H1 (cell line): Measurements from ENCODE around the gene RELL1. TPM values are rescaled to one million over a fixed set of nuclear protein-coding genes. Genes with fewer than 3 reads are reported as not detected.
A peak's percentile ranks its signal among the peaks of the same experiment; 100 is the strongest.

Experiments
- BCL11A ChIP-seq, 2 experiments: IDR thresholded peaks; one replicate each; pipeline ENCODE4 v1.6.1; 2011; ENCODE audit warnings: low read depth in 2 of 2, low read length in 2 of 2, mild to moderate bottlenecking in 2 of 2
- BRCA1 ChIP-seq: IDR thresholded peaks from 2 replicates; pipeline ENCODE4 v1.6.1; 2012; ENCODE audit warnings: low read depth, low read length, improper control_type of control experiment
- CBX8 ChIP-seq: fragments of 300-800, 300-1000 bp; sonication (generic); IDR thresholded peaks from 2 replicates; pipeline ENCODE4 v1.7.1; 2016; ENCODE audit warnings: low read depth, low read length, borderline replicate concordance
- CEBPB ChIP-seq: IDR thresholded peaks from 2 replicates; pipeline ENCODE4 v1.6.1; 2012; ENCODE audit warnings: low read depth, low read length
- CHD2 ChIP-seq: IDR thresholded peaks from 2 replicates; pipeline ENCODE4 v1.6.1; 2012; ENCODE audit warnings: low read length, improper control_type of control experiment
- CREB1 ChIP-seq: IDR thresholded peaks from 2 replicates; pipeline ENCODE4 v1.6.1; 2012; ENCODE audit warnings: inconsistent platforms
- EGR1 ChIP-seq: IDR thresholded peaks from 2 replicates; pipeline ENCODE4 v1.6.1; 2011; ENCODE audit warnings: low read depth, low read length, borderline replicate concordance
- EP300 ChIP-seq, 2 experiments: IDR thresholded peaks; 1 replicate in 1 of 2; 2 replicates in 1 of 2; pipeline ENCODE4 v1.6.1; 2011 to 2012; ENCODE audit warnings: low read depth in 2 of 2, low read length in 2 of 2, mild to moderate bottlenecking in 2 of 2, borderline replicate concordance in 1 of 2, inconsistent platforms in 1 of 2, moderate library complexity in 1 of 2
- GABPA ChIP-seq: IDR thresholded peaks from 2 replicates; pipeline ENCODE4 v1.6.1; 2011; ENCODE audit warnings: mild to moderate bottlenecking, low read length, moderate library complexity, borderline replicate concordance; ENCODE audit not compliant: insufficient read depth
- KDM1A ChIP-seq: fragments of 200-600, 300-600 bp; sonication (generic); IDR thresholded peaks from 2 replicates; pipeline ENCODE4 v1.7.1; 2016; ENCODE audit warnings: mild to moderate bottlenecking, low read length, borderline replicate concordance
- KDM4A ChIP-seq: IDR thresholded peaks from one replicate; pipeline ENCODE4 v1.7.1; 2012; ENCODE audit warnings: low read depth, mild to moderate bottlenecking, moderate library complexity, low read length, inconsistent platforms; ENCODE audit not compliant: severe bottlenecking
- KDM5A ChIP-seq: fragments of 200-600 bp; IDR thresholded peaks from 2 replicates; pipeline ENCODE4 v1.7.1; 2012; ENCODE audit warnings: mild to moderate bottlenecking, low read length, inconsistent platforms, mixed read lengths
- NANOG ChIP-seq: IDR thresholded peaks from 2 replicates; pipeline ENCODE4 v1.6.1; 2011; ENCODE audit warnings: low read length, low read depth, mild to moderate bottlenecking, inconsistent platforms; ENCODE audit not compliant: insufficient read depth, poor library complexity, severe bottlenecking
- RNF2 ChIP-seq: fragments of 200-900, 300-1000 bp; sonication (generic); IDR thresholded peaks from 2 replicates; pipeline ENCODE4 v1.7.1; 2016; ENCODE audit warnings: borderline replicate concordance, low read depth, mild to moderate bottlenecking, antibody characterized with exemption, low read length; ENCODE audit not compliant: poor library complexity, severe bottlenecking; ENCODE audit errors: missing control alignments
- SIRT6 ChIP-seq: IDR thresholded peaks from one replicate; pipeline ENCODE4 v1.7.1; 2012; ENCODE audit warnings: low read length, inconsistent platforms
- SUZ12 ChIP-seq: fragments of 200-600 bp; sonication (generic); IDR thresholded peaks from 2 replicates; pipeline ENCODE4 v1.6.1; 2012; ENCODE audit warnings: mild to moderate bottlenecking, inconsistent platforms, low read length, moderate library complexity, mixed read lengths
- TAF1 ChIP-seq: IDR thresholded peaks from 2 replicates; pipeline ENCODE4 v1.6.1; 2011; ENCODE audit warnings: mild to moderate bottlenecking, low read depth, low read length
- TBP ChIP-seq: IDR thresholded peaks from 2 replicates; pipeline ENCODE4 v1.6.1; 2011; ENCODE audit warnings: low read depth, low read length, improper control_type of control experiment
- TEAD4 ChIP-seq: IDR thresholded peaks from 2 replicates; pipeline ENCODE4 v1.6.1; 2012; ENCODE audit warnings: low read depth, low read length, inconsistent platforms, mixed read lengths
- polyA plus RNA-seq, 7 experiments: library from polyadenylated mRNA; depleted of rRNA in 3 of 7; stranded (reverse) in 5 of 7; unstranded in 2 of 7; fragments of >200 nt in 5 of 7; fragments of 200-250 nt in 2 of 7; gene quantifications; 1 replicate in 5 of 7; 2 replicates in 1 of 7; 4 replicates in 1 of 7; pipeline versions ENCODE4 v1.2.1 to v1.2.3, GENCODE V29; 2011 to 2013; ENCODE audit warnings: missing spikeins in 2 of 7, mixed read lengths in 2 of 7
- total RNA-seq: library from RNA; stranded (reverse); fragmentation: NEBNext Ultra II Directional; extraction: Animal tissue kit (Norgen Biotek cat#: 25700); gene quantifications from 2 replicates; pipeline ENCODE4 v1.2.1, GENCODE V29; 2021
- TF ChIP-seq, protein P1 (sequence below): IDR thresholded peaks from 2 replicates; pipeline ENCODE4 v1.6.1; 2012; ENCODE audit warnings: low read length, inconsistent platforms

The RELL1 gene
- total and polyA plus RNA-seq, 2 of the 8 experiments (the other 6 are each of a cell fraction or from before 2014, with no cell fraction given) = 2.1 to 14.1 TPM

DNA sequence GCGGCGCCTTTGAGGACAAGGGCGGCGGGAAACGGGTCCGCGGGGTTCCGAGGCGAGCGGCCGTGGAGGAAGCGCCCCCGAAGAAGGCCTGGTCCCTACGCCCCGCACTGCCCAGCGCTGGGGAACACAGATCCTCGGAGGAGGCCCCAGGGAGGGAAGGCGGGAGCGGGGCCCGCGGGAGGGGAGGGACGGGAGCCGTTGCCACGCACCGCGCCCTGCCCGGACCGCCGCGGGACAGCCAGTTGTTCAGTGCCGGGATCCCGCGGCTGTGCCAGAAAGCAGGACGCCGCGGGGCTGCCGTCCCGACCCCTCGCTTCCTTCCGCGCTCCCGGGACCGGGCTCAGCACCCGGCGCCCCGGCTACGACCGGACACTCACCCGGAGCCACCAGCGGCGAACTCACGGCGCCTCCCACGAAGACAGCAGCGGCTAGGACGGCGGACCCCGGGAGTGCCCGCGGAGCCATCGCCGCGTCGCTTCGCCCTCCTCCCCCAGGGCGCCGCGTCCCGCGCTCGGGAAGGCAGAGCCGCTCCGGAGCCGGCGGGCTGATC lies 278 bp downstream of the RELL1 start (continued):
- TF ChIP-seq CBX8 (no peak), BRCA1 (no peak), CEBPB (no peak), GABPA (no peak), NANOG (no peak), KDM1A (no peak), EGR1 (no peak), KDM4A (peak; percentile 80), CHD2 (no peak), BCL11A (IDR thresholded peaks at IDR 0.05; ENCODE audit: low read depth in 2 of 2, low read length in 2 of 2) (no peak), RNF2 (no peak), KDM5A (no peak), TBP (peak; percentile 48; the same call in 1 of the 2 replicates), CREB1 (no peak), TEAD4 (no peak), SIRT6 (no peak), EP300 (IDR thresholded peaks at IDR 0.05; ENCODE audit: borderline replicate concordance in 1 of 2, low read depth in 2 of 2, low read length in 2 of 2) (no peak), TAF1 (peak; percentile 75), SUZ12 (peak; percentile 40; the same call in 1 of the 2 replicates)
- TF ChIP-seq, protein P1, sequence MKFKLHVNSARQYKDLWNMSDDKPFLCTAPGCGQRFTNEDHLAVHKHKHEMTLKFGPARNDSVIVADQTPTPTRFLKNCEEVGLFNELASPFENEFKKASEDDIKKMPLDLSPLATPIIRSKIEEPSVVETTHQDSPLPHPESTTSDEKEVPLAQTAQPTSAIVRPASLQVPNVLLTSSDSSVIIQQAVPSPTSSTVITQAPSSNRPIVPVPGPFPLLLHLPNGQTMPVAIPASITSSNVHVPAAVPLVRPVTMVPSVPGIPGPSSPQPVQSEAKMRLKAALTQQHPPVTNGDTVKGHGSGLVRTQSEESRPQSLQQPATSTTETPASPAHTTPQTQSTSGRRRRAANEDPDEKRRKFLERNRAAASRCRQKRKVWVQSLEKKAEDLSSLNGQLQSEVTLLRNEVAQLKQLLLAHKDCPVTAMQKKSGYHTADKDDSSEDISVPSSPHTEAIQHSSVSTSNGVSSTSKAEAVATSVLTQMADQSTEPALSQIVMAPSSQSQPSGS = no peak
